Measurements from ENCODE around the gene RAB33B.

RAB33B gene

GRCh38 chr4:139470295-139470694 lies 16.4 kb downstream of the RAB33B start:
- ChIA-PET POLR2A (no interaction called here), CTCF (no interaction called here)
- Histone ChIP-seq H3K4me3 (ENCODE audit: low read depth, low read length) (no peak overlapping the region), H3K27ac (ENCODE audit: extremely low read depth, low read depth, low read length) (no peak overlapping the region), H3K9me3 (ENCODE audit: control insufficient read depth, insufficient read depth, low read depth, low read length) (no peaks in the 10 kb centered on the region), H3K4me1 (ENCODE audit: control insufficient read depth, insufficient read depth, low read length) (no peaks in the 10 kb centered on the region), H3K36me3 (ENCODE audit: control insufficient read depth in 2 of 2, insufficient read depth in 1 of 2, low read length in 2 of 2) (peaks cover 0 to 15% of the 10 kb centered on the region in 2 experiments; a peak in 1 of 3 replicates)
- TF ChIP-seq, protein P1, sequence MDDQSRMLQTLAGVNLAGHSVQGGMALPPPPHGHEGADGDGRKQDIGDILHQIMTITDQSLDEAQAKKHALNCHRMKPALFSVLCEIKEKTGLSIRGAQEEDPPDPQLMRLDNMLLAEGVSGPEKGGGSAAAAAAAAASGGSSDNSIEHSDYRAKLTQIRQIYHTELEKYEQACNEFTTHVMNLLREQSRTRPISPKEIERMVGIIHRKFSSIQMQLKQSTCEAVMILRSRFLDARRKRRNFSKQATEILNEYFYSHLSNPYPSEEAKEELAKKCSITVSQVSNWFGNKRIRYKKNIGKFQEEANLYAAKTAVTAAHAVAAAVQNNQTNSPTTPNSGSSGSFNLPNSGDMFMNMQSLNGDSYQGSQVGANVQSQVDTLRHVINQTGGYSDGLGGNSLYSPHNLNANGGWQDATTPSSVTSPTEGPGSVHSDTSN (CRISPR knock-in tag; IDR thresholded peaks at IDR 0.05) = no peak
- TF ChIP-seq ZNF335 (tag by site-specific recombination; conservative IDR thresholded peaks at IDR 0.05) (no peak), ZNF623 (tag by site-specific recombination; IDR thresholded peaks at IDR 0.05) (no peak), ZNF132 (tag by site-specific recombination; IDR thresholded peaks at IDR 0.05; ENCODE audit: borderline replicate concordance) (no peak), PRDM6 (tag by site-specific recombination; IDR thresholded peaks at IDR 0.05) (no peak), ZNF837 (tag by site-specific recombination; IDR thresholded peaks at IDR 0.05) (no peak), IKZF3 (tag by site-specific recombination; IDR thresholded peaks at IDR 0.05) (no peak), ZNF366 (tag by site-specific recombination; conservative IDR thresholded peaks at IDR 0.05) (no peak), ZNF138 (tag by site-specific recombination; IDR thresholded peaks at IDR 0.05; ENCODE audit: borderline replicate concordance) (no peak), ZNF76 (tag by site-specific recombination; IDR thresholded peaks at IDR 0.05; ENCODE audit: borderline replicate concordance, low read depth) (no peak), ZBTB20 (tag by site-specific recombination; IDR thresholded peaks at IDR 0.05) (no peak), ZNF404 (tag by site-specific recombination; IDR thresholded peaks at IDR 0.05) (no peak), ZXDB (tag by site-specific recombination; IDR thresholded peaks at IDR 0.05) (no peak), GLI2 (tag by site-specific recombination; IDR thresholded peaks at IDR 0.05; ENCODE audit: borderline replicate concordance, low read depth) (no peak)
- TF ChIP-seq, protein P2, sequence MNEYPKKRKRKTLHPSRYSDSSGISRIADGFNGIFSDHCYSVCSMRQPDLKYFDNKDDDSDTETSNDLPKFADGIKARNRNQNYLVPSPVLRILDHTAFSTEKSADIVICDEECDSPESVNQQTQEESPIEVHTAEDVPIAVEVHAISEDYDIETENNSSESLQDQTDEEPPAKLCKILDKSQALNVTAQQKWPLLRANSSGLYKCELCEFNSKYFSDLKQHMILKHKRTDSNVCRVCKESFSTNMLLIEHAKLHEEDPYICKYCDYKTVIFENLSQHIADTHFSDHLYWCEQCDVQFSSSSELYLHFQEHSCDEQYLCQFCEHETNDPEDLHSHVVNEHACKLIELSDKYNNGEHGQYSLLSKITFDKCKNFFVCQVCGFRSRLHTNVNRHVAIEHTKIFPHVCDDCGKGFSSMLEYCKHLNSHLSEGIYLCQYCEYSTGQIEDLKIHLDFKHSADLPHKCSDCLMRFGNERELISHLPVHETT (tag by site-specific recombination; IDR thresholded peaks at IDR 0.05) = no peak

DNA sequence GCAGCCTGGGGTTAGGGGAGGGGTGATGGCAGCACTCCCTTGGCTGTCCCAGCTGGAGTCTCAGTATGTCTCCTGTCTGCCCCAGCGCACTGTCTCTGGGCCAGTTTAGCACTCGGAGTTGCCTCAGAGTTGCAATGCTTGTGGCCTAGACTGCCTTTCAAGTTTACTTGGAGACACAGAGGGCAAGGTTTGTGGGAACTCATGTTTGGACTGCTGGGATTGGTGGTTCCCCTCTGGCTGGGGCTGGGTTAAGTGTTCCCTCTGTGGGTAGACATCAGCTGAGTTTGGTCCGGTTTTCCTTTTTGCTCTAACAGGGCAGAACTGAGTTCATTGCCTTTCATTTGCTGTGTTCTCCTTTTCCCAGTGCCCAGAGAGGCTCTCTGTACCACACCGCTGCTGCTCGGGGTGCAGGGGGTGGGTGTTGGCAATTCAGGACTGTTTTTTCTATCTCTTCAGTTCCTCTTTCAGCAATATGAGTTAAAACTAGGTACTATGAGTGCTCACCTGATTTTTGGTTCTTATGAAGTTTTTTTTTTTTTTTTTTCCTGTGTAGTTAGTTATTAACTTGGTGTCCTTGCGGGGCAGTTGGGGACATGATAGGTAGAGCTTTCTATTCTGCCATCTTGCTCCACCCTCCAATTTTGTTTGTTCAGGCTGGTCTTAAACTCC lies 17.2 kb downstream of the RAB33B start:
- POLR2A ChIA-PET = no interaction called here

More for the DNA sequence above, 17.2 kb downstream of the RAB33B start:
- Histone ChIP-seq H3K4me1 (ENCODE audit: control insufficient read depth, insufficient read depth, low read length) (no peaks in the 10 kb centered on the region), H3K27ac (ENCODE audit: extremely low read depth, low read depth, low read length) (no peak overlapping the region), H3K9me3 (ENCODE audit: control insufficient read depth, insufficient read depth, low read depth, low read length) (no peaks in the 10 kb centered on the region), H3K36me3 (ENCODE audit: control insufficient read depth in 2 of 2, insufficient read depth in 1 of 2, low read length in 2 of 2) (peaks cover 0 to 15% of the 10 kb centered on the region in 2 experiments; a peak in 1 of 3 replicates), H3K4me3 (ENCODE audit: low read depth, low read length) (no peak overlapping the region)
- TF ChIP-seq KLF7 (tag by site-specific recombination; IDR thresholded peaks at IDR 0.05; ENCODE audit: borderline replicate concordance) = no peak
- no peak for TF ChIP-seq ZNF571 (tag by site-specific recombination; IDR thresholded peaks at IDR 0.05)
- TF ChIP-seq, protein P3, sequence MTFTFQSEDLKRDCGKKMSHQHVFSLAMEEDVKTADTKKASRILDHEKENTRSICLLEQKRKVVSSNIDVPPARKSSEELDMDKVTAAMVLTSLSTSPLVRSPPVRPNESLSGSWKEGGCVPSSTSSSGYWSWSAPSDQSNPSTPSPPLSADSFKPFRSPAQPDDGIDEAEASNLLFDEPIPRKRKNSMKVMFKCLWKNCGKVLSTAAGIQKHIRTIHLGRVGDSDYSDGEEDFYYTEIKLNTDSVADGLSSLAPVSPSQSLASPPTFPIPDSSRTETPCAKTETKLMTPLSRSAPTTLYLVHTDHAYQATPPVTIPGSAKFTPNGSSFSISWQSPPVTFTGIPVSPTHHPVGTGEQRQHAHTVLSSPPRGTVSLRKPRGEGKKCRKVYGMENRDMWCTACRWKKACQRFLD (tag by site-specific recombination; IDR thresholded peaks at IDR 0.05) = no peak
- no peak for TF ChIP-seq YY1 (tag by site-specific recombination; IDR thresholded peaks at IDR 0.05)
- no peak for TF ChIP-seq ZNF621 (tag by site-specific recombination; IDR thresholded peaks at IDR 0.05)
- TF ChIP-seq ZNF843 (tag by site-specific recombination; IDR thresholded peaks at IDR 0.05) = no peak
- no peak for TF ChIP-seq KLF16 (tag by site-specific recombination; IDR thresholded peaks at IDR 0.05)
- no peak for TF ChIP-seq ZNF501 (tag by site-specific recombination; IDR thresholded peaks at IDR 0.05)
- no peak for TF ChIP-seq ZNF354C (tag by site-specific recombination; IDR thresholded peaks at IDR 0.05; ENCODE audit: borderline replicate concordance, low read depth)
- no peak for TF ChIP-seq ZNF544 (tag by site-specific recombination; IDR thresholded peaks at IDR 0.05)
- no peak for TF ChIP-seq TSHZ1 (tag by site-specific recombination; IDR thresholded peaks at IDR 0.05; ENCODE audit: borderline replicate concordance)
- no peak for TF ChIP-seq ZNF664 (tag by site-specific recombination; IDR thresholded peaks at IDR 0.05)
- no peak for TF ChIP-seq ZNF175 (tag by site-specific recombination; IDR thresholded peaks at IDR 0.05)
- CTCF ChIA-PET = interaction anchor here (0.6 kb wide), 2 partner anchors 84 to 534 kb away, joined by 3 read pairs; no protein-coding TSS in a partner anchor
